Lung (tissue), 12 donors: ENCODE data around the gene CORO7. TPM values are rescaled to one million over a fixed set of nuclear protein-coding genes. Genes with fewer than 3 reads are reported as not detected.

ENCODE experiments used
- ATAC-seq: fragments of 200-7000 bp; cut with Tn5 transposase; one replicate; pipeline ENCODE4 v1.9.1; 2020; ENCODE audit warnings: moderate number of reproducible peaks; ENCODE audit not compliant: insufficient read depth, low FRiP score
- DNase-seq, 3 donors: peaks; one replicate each; pipeline ENCODE4 v3.0.0-alpha.2; 2013 to 2017
- H3K27ac ChIP-seq, 2 donors: one replicate each; pipeline ENCODE4 v1.5.1; 2013; ENCODE audit warnings: mild to moderate bottlenecking in 2 of 2, moderate library complexity in 2 of 2, control low read depth in 1 of 2, inconsistent platforms in 1 of 2, low read depth in 1 of 2, low read length in 1 of 2
- H3K27me3 ChIP-seq, 3 donors: one replicate each; pipeline ENCODE4 v1.5.1; 2013; ENCODE audit warnings: low read length in 2 of 3; ENCODE audit not compliant: control insufficient read depth in 3 of 3, insufficient read depth in 3 of 3
- H3K36me3 ChIP-seq, 4 donors: one replicate each; pipeline ENCODE4 v1.5.1; 2013; ENCODE audit warnings: low read length in 4 of 4, mild to moderate bottlenecking in 1 of 4, moderate library complexity in 1 of 4; ENCODE audit not compliant: control insufficient read depth in 4 of 4, insufficient read depth in 4 of 4
- H3K4me1 ChIP-seq, 5 donors: one replicate each; pipeline ENCODE4 v1.5.1; 2013; ENCODE audit warnings: low read length in 5 of 5, mild to moderate bottlenecking in 2 of 5, moderate library complexity in 1 of 5; ENCODE audit not compliant: control insufficient read depth in 5 of 5, insufficient read depth in 5 of 5
- H3K4me3 ChIP-seq: one replicate; pipeline ENCODE4 v1.5.1; 2013; ENCODE audit warnings: mild to moderate bottlenecking, control low read depth, moderate library complexity
- H3K9ac ChIP-seq, 2 donors: one replicate each; pipeline ENCODE4 v1.5.1; 2013; ENCODE audit warnings: low read length in 2 of 2, control low read depth in 1 of 2; ENCODE audit not compliant: insufficient read depth in 1 of 2
- H3K9me3 ChIP-seq, 4 donors: one replicate each; pipeline ENCODE4 v1.5.1; 2013; ENCODE audit warnings: low read length in 3 of 4, mild to moderate bottlenecking in 1 of 4, moderate library complexity in 1 of 4; ENCODE audit not compliant: control insufficient read depth in 4 of 4, insufficient read depth in 3 of 4
- CTCF ChIP-seq: IDR thresholded peaks from 2 replicates; pipeline ENCODE4 v1.5.1; 2012; ENCODE audit warnings: mild to moderate bottlenecking; ENCODE audit errors: control extremely low read depth, extremely low read depth
- WGBS, 2 donors: extraction: QIAGEN DNeasy Blood & Tissue Kit; methylation state at CpG; one replicate each; pipeline ENCODE4 v1.1.7; 2013; 5-methylcytosine and 5-hydroxymethylcytosine counted together
- polyA plus RNA-seq, 2 donors: library from polyadenylated mRNA; stranded (reverse); fragments of 200-250 nt; gene quantifications; one replicate each; pipeline ENCODE4 v1.2.1, GENCODE V29; 2013
- total RNA-seq, 2 donors: library from RNA; depleted of rRNA in 1 of 2; stranded (reverse); fragments of >200 nt in 1 of 2; gene quantifications; one replicate each; pipeline ENCODE4 v1.2.1, GENCODE V29; 2014 to 2021
- donor health status: control.
- donor health status: control.
- donor health status: Bipolar disorder and iron deficiency.
- donor health status: healthy.
- donor health status: DM: yes; HTN: yes; CAD: no.

The CORO7 gene
- total and polyA plus RNA-seq, 4 donors = 27.8 to 86.2 (median 46.1) TPM

- Histone ChIP-seq H3K9ac (no peak overlapping the region), H3K36me3 (peaks cover 0 to 35% (median 22%) of the 10 kb centered on the region in 4 donors), H3K27me3 (no peaks in the 10 kb centered on the region), H3K4me3 (no peak overlapping the region), H3K9me3 (no peaks in the 10 kb centered on the region), H3K4me1 (peaks cover 0 to 2% (median 0%) of the 10 kb centered on the region in 5 donors), H3K27ac (peak overlapping the region in 1 of 2 donors; percentile 3)
- no peak for ATAC-seq
- 83 to 87% methylated on average over 27 of the region's 27 CpGs for WGBS, 2 donors
- peak; percentile 13 to 68 (median 35) for DNase-seq
- no peak for TF ChIP-seq CTCF
These were observed 45.1 kb upstream of the CORO7 start for GRCh38 chr16:4461250-4462085.

- 88 to 97% methylated on average over 5 of the region's 5 CpGs for WGBS, 2 donors
- peak overlapping the region in 1 of 2 donors; percentile 3 for H3K27ac ChIP-seq
These were observed 44.5 kb upstream of the CORO7 start for GRCh38 chr16:4460936-4461249.

GRCh38 chr16:4455951-4456350, 39.6 kb upstream of the CORO7 start:
- ATAC-seq (no peak), DNase-seq (no peak)
- peaks cover 0 to 2% (median 0%) of the 10 kb centered on the region in 5 donors for H3K4me1 ChIP-seq
- 86 to 90% methylated on average over 10 of the region's 10 CpGs for WGBS, 2 donors
- H3K36me3 ChIP-seq = peaks cover 8 to 42% (median 23%) of the 10 kb centered on the region in 4 donors
- no peak overlapping the region for H3K4me3 ChIP-seq
- no peak overlapping the region for H3K9ac ChIP-seq
- no peaks in the 10 kb centered on the region for H3K9me3 ChIP-seq
- TF ChIP-seq CTCF = no peak
- H3K27me3 ChIP-seq = no peaks in the 10 kb centered on the region
- H3K27ac ChIP-seq = no peak overlapping the region

More at GRCh38 chr16:4460936-4461249, 44.5 kb upstream of the CORO7 start:
- Histone ChIP-seq H3K27me3 (no peaks in the 10 kb centered on the region), H3K9ac (no peak overlapping the region), H3K4me3 (no peak overlapping the region), H3K4me1 (peaks cover 0 to 2% (median 0%) of the 10 kb centered on the region in 5 donors), H3K9me3 (no peaks in the 10 kb centered on the region), H3K36me3 (peaks cover 0 to 40% (median 23%) of the 10 kb centered on the region in 4 donors)
- no peak for ATAC-seq
- TF ChIP-seq CTCF = no peak
- DNase-seq = no peak
